GM21576 (cell line): ENCODE measurements around the gene PNLIPRP1.

ENCODE experiments used
- ATAC-seq: cut with Tn5 transposase; IDR thresholded peaks from one replicate; pipeline ENCODE4 v1.9.1; 2021; ENCODE audit warnings: mild to moderate bottlenecking, moderate library complexity; ENCODE audit not compliant: unreplicated experiment

The PNLIPRP1 gene

GRCh38 chr10:116629340-116629739, 38.6 kb downstream of the PNLIPRP1 start:
- no peak for ATAC-seq

DNA sequence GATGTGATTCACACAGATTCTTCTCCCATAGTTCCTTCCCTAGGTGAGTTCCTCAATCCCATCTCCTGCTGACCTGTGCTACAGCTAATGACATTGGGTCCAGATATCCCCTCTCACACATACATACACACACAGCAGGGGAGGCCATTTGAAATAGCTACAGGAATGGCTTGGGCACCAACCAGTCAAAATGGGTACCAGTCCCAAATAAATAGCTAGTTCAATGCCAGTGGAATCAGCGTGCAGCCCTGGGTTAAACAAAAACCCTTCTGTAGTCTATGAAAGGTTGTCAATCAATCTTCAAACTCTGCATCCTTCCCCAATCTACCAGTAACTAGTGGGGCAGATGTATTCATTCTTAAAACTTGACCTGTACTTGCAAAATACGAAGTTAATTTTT, 39.3 kb downstream of the PNLIPRP1 start:
- no peak for ATAC-seq

DNA sequence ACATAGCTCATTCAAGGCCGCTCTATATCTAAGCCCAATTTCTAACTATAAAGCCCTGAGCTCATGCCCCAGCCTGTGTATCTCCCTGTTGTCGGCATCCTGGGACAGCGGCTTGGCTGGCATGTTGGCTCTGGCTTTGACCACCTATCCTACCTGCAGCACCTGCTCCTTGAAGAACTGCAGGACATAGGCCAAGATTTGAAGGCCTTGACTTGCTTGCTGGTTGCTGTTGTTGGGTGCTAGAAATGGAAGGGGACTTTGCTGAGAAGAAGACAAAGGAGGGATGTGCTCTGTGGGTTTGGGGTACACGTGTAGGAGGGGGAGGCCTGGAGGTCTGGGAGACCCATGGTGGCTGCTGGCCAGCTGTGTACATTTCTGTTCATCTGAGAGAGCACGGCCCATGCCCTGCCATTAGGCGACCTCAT, 41.1 kb downstream of the PNLIPRP1 start:
- ATAC-seq: no peak

DNA sequence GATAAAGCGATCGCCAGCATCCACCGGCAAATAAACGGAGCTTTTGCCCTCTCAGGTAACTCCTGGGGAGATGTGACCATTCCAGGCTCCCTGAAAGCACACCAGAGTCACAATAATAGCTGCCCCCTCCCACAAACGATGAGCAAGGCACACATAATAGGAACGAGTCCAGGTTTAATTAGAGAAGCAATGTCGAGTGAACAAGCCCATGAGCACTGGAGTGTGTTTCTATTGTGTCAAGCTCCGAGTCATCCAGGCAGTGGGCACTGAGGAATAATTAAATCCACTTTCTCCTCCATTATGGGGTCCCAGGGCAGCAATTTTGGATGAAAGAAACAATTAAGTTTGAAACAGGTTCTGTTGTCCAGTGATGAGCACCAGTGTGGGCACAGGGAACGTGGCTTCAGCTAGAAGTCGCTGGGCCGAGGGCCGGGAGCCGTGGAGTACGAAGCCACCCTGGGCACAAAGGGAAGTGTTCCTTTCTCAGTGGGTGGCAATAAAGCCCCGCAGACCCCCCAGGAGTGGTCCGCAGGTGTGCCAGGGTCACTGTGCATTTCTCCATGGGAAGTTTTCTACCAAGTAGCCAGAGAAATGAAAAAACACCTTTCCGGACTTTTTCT, 41.9 kb downstream of the PNLIPRP1 start:
- ATAC-seq: no peak

DNA sequence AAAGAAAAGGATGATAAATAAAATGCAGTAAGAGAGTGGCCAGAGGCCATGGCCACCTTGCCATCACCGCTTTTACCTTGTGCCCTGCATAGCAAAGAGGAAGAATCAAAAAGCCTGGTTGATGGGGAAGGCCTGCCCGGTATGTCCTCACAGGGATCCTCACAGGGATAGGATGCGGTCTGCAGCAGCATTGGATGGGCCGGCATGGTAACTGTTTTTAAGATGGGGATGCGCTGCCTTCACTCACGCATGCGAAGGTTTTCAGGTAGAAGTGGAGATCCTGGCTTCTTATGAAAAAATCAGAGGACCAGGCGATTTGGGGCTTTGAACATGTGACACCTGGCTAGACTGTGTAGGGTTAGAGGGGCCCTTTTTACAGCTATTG, 42.4 kb downstream of the PNLIPRP1 start:
- no peak for ATAC-seq

DNA sequence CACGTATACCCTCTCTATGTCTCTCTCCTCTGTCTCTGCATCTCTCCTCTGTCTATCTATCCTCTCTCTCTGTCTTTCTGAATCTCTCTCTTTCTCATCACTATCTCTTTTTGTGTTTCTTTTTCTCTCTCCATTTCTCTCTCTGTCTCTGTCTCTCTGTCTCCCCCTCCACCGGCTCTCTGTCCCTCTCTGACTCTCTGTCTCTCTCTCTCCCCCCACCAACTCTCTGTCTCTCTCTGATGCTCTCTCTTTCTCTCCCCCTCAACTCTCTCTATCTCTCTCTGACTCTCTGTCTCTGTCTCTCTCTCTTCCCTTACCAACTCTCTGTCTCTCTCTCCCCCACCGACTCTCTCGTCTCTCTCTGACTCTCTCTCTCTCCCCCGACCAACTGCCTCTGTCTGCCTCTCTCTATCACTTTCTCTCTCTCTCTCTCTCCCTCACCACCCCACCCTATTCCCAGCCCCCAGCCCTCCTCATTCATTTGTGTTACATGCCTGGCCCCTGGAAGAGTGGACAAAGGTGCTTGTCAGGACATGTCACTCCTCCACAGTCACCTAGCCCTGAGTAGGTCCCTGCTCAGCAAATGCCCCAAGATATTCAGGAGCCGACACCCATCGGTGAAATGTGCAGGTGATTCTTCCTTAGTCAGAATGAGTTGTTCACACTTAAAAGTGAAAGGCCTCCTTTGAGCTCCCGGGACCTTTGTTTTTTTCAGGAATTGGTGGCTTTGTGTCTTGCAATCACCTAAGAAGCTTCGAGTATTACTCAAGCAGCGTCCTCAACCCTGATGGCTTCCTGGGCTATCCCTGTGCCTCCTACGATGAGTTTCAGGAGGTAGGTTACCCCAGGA, 43.6 kb downstream of the PNLIPRP1 start:
- ATAC-seq: no peak

DNA sequence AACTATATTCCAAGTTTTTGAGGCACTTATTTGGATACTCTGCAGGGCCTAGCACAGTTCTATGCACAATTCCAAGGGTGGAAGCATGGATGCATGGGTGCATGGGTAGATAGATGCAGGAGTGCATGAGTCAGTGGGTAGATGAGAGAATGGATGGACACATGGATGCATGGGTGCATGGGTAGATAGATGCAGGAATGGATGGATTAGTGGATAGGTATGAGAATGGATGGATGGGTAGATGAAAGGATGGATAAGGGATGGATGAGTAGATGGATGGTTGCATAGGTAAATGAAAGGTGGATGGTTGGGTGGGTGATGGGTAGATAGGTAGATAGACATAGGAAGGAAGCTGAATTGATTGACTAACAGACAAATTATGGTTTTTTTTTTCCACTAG, 45.6 kb downstream of the PNLIPRP1 start:
- ATAC-seq: no peak

- ATAC-seq: no peak
Observed at GRCh38 chr10:116636976-116637375, 46.2 kb downstream of the PNLIPRP1 start.

GRCh38 chr10:116637830-116638229, 47.1 kb downstream of the PNLIPRP1 start:
- ATAC-seq: no peak

DNA sequence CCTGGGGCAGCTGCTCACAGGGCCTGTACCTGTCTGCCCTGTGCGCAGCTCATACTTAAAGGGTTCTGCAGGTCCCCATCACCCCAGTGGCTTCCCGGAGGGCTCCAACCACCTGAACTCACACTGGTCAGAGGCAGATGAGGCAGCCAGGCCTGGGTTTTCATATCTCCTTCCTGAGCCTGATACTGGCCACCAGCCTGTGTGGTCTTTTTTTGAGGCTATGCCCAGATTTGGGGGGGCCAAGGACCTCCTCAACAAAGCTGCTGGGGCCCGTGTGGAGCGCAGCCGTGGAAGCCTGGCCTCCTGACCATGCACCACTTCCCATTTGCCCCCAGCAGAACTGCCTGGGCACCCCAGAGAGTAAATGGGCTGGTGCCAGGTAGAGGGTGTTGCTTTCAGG, 55.7 kb downstream of the PNLIPRP1 start:
- no peak for ATAC-seq

DNA sequence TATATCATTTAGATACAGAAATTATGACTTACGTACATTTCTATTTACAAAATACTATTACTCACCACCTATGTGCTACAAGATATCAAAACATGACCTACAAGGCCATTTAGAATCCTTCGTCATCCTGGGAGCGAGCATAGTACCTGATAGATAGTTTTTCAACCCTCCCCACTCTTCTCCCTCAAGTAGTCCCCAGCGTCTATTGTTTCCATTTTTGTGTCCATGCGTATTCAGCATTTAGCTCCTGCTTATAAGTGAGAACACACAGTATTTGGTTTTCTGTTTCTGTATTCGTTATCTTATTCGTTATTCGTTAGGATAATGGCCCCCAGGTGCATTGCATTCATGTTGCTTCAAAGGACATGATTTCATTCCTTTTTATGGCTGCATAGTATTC, 58.1 kb downstream of the PNLIPRP1 start:
- no peak for ATAC-seq

GRCh38 chr10:116653885-116654284, 63.1 kb downstream of the PNLIPRP1 start:
- ATAC-seq: no peak

GRCh38 chr10:116654816-116655215, 64.1 kb downstream of the PNLIPRP1 start:
- no peak for ATAC-seq

GRCh38 chr10:116655568-116655967, 64.8 kb downstream of the PNLIPRP1 start:
- ATAC-seq: no peak

- no peak for ATAC-seq
Observed at GRCh38 chr10:116656044-116656443, 65.3 kb downstream of the PNLIPRP1 start.

DNA sequence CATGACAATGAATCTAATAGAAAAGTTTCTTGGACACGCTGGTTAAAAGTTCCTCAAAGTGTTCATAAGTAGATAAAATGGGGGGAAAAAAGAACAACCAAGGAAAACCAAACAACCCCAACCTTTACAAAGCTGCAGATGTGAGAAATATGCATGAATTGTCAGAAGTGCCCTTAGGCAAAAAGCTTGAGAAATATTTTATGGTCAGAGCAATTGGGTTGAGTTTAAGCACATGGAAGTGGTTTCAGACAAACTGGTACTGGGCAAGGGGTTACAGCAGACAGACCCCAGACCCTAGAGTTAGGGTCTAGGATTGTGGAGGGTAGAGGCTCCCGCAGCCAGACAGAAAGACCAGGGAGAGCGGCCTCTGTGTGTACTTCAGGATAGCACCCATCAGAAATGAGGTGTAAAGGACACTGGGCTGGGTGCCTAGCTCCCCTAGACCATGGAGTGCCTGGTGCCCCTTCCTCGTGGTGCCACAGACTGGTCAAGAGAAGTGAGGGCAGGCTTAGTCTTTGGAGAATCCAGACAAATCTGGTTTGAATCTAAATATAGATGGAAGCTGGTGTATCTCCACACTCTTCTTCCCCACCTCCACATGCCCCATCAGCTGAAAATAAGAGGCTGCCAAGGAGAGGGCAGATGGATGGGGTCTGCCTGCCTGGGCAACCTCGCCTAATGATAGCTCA, 67.2 kb downstream of the PNLIPRP1 start:
- no peak for ATAC-seq
